Body of pancreas (tissue), 4 donors: ENCODE results near the gene OPN1MW3.
"Not testable (repeated sequence)": the region's sequence is repeated elsewhere in the genome, so short reads cannot be mapped to it uniquely, and the experiment has no call there.

Source experiments
- CTCF ChIP-seq, 7 experiments: fragments of 450-650 bp in 4 of 7; fragments of 200-600 bp in 3 of 7; sonication (generic) in 3 of 7; IDR thresholded peaks; one replicate each; pipeline ENCODE4 v1.5.1; 2016 to 2019; ENCODE audit warnings: antibody characterized with exemption in 7 of 7
- POLR2A ChIP-seq, 3 donors: fragments of 450-650 bp; IDR thresholded peaks; one replicate each; pipeline ENCODE4 v1.6.1; 2016; ENCODE audit warnings: antibody characterized with exemption in 3 of 3, mild to moderate bottlenecking in 2 of 3

- not testable (repeated sequence) for TF ChIP-seq CTCF, POLR2A (IDR thresholded peaks at IDR 0.05)
These were observed 17.3 kb upstream of the OPN1MW3 start for GRCh38 chrX:154239982-154240503.
